Renal pelvis (tissue), 4 donors: ENCODE data around the gene PBX4. TPM values are rescaled to one million over a fixed set of nuclear protein-coding genes. Genes with fewer than 3 reads are reported as not detected.

ENCODE experiments used
- DNase-seq: peaks from one replicate; pipeline ENCODE4 v3.0.0-alpha.2; 2013
- polyA plus RNA-seq, 3 donors: library from polyadenylated mRNA; unstranded; fragments of 120-200 nt; gene quantifications; one replicate each; pipeline ENCODE4 v1.2.1, GENCODE V29; 2013; ENCODE audit not compliant: insufficient read length in 3 of 3

Gene PBX4
- polyA plus RNA-seq, 3 donors = 3.8 to 7.6 (median 5.8) TPM

- DNase-seq = no peak
Observed at GRCh38 chr19:19558055-19558454, 60.4 kb downstream of the PBX4 start.

- no peak for DNase-seq
Observed at GRCh38 chr19:19554074-19555023, 64.1 kb downstream of the PBX4 start.

GRCh38 chr19:19553670-19554069, 64.8 kb downstream of the PBX4 start:
- no peak for DNase-seq

- DNase-seq = no peak
Observed at GRCh38 chr19:19552798-19553197, 65.7 kb downstream of the PBX4 start.

- DNase-seq = no peak
Observed at GRCh38 chr19:19551853-19552192, 66.7 kb downstream of the PBX4 start.

GRCh38 chr19:19550972-19551852, 67.3 kb downstream of the PBX4 start:
- DNase-seq = no peak

GRCh38 chr19:19550485-19550929, 68.0 kb downstream of the PBX4 start:
- no peak for DNase-seq

- DNase-seq = no peak
Observed at GRCh38 chr19:19549804-19550464, 68.6 kb downstream of the PBX4 start.

- no peak for DNase-seq
Observed at GRCh38 chr19:19548915-19549759, 69.3 kb downstream of the PBX4 start.

- DNase-seq = no peak
Observed at GRCh38 chr19:19547674-19548336, 70.7 kb downstream of the PBX4 start.

GRCh38 chr19:19546751-19547162, 71.7 kb downstream of the PBX4 start:
- DNase-seq = no peak

GRCh38 chr19:19545707-19546106, 72.8 kb downstream of the PBX4 start:
- DNase-seq = no peak

GRCh38 chr19:19544954-19545591, 73.4 kb downstream of the PBX4 start:
- no peak for DNase-seq

GRCh38 chr19:19544257-19544953, 74.1 kb downstream of the PBX4 start:
- DNase-seq = no peak

GRCh38 chr19:19543640-19544039, 74.8 kb downstream of the PBX4 start:
- DNase-seq = no peak

- DNase-seq = no peak
Observed at GRCh38 chr19:19543101-19543500, 75.4 kb downstream of the PBX4 start.

- no peak for DNase-seq
Observed at GRCh38 chr19:19542507-19542906, 76.0 kb downstream of the PBX4 start.

- DNase-seq = no peak
Observed at GRCh38 chr19:19541616-19542015, 76.9 kb downstream of the PBX4 start.

- no peak for DNase-seq
Observed at GRCh38 chr19:19540715-19541515, 77.6 kb downstream of the PBX4 start.
